Activated naive CD4-positive, alpha-beta T cell (primary cell): ENCODE data around the gene NEK3.
"Not testable (repeated sequence)": the region's sequence is repeated elsewhere in the genome, so short reads cannot be mapped to it uniquely, and the experiment has no call there.

Source experiments
- DNase-seq, 4 experiments: peaks; one replicate each; lab custom pipeline; 2025; lab: John Stamatoyannopoulos, UW

Gene NEK3

GRCh38 chr13:52159159-52159982 lies at the start of gene NEK3:
Gene NEK3, minus strand, starts transcription at chr13:52159597. Its CDS starts 3,406 bp downstream, at chr13:52156191.
- DNase-seq: peak; percentile 10 to 52 (median 16)

- not testable (repeated sequence) for DNase-seq
Measured at GRCh38 chr13:52208384-52208783, 49.0 kb upstream of the NEK3 start.

- DNase-seq: not testable (repeated sequence)
Measured at GRCh38 chr13:52207896-52208295, 48.5 kb upstream of the NEK3 start.

GRCh38 chr13:52207337-52207736 lies 47.9 kb upstream of the NEK3 start:
- DNase-seq: not testable (repeated sequence)

GRCh38 chr13:52204546-52204945 lies 45.1 kb upstream of the NEK3 start:
- not testable (repeated sequence) for DNase-seq

GRCh38 chr13:52203864-52204263 lies 44.5 kb upstream of the NEK3 start:
- DNase-seq: not testable (repeated sequence)

GRCh38 chr13:52202506-52202905 lies 43.1 kb upstream of the NEK3 start:
- DNase-seq: not testable (repeated sequence)

GRCh38 chr13:52201439-52202193 lies 42.2 kb upstream of the NEK3 start:
- DNase-seq: not testable (repeated sequence)

- peak; percentile 5 to 51 (median 20) for DNase-seq
Measured at GRCh38 chr13:52195401-52195837, 36.0 kb upstream of the NEK3 start.

- peak; percentile 79 to 89 (median 83) for DNase-seq
Measured at GRCh38 chr13:52194184-52194868, 34.9 kb upstream of the NEK3 start.

- not testable (repeated sequence) for DNase-seq
Measured at GRCh38 chr13:52193587-52194183, 34.3 kb upstream of the NEK3 start.

GRCh38 chr13:52187424-52188187 lies 28.2 kb upstream of the NEK3 start:
- DNase-seq: not testable (repeated sequence)

- no peak for DNase-seq
Measured at GRCh38 chr13:52187029-52187423, 27.6 kb upstream of the NEK3 start.

GRCh38 chr13:52181316-52181954 lies 22.0 kb upstream of the NEK3 start:
- not testable (repeated sequence) for DNase-seq

- no peak for DNase-seq
Measured at GRCh38 chr13:52179925-52180324, 20.5 kb upstream of the NEK3 start.

- DNase-seq: no peak
Measured at GRCh38 chr13:52177276-52177675, 17.9 kb upstream of the NEK3 start.

GRCh38 chr13:52173970-52174369 lies 14.6 kb upstream of the NEK3 start:
- DNase-seq: not testable (repeated sequence)

- DNase-seq: no peak
Measured at GRCh38 chr13:52173373-52173772, 14.0 kb upstream of the NEK3 start.

GRCh38 chr13:52171686-52172085 lies 12.3 kb upstream of the NEK3 start:
- DNase-seq: not testable (repeated sequence)

GRCh38 chr13:52170828-52171391 lies 11.5 kb upstream of the NEK3 start:
- not testable (repeated sequence) for DNase-seq
